ENCODE data around the gene PGPEP1.

DNA sequence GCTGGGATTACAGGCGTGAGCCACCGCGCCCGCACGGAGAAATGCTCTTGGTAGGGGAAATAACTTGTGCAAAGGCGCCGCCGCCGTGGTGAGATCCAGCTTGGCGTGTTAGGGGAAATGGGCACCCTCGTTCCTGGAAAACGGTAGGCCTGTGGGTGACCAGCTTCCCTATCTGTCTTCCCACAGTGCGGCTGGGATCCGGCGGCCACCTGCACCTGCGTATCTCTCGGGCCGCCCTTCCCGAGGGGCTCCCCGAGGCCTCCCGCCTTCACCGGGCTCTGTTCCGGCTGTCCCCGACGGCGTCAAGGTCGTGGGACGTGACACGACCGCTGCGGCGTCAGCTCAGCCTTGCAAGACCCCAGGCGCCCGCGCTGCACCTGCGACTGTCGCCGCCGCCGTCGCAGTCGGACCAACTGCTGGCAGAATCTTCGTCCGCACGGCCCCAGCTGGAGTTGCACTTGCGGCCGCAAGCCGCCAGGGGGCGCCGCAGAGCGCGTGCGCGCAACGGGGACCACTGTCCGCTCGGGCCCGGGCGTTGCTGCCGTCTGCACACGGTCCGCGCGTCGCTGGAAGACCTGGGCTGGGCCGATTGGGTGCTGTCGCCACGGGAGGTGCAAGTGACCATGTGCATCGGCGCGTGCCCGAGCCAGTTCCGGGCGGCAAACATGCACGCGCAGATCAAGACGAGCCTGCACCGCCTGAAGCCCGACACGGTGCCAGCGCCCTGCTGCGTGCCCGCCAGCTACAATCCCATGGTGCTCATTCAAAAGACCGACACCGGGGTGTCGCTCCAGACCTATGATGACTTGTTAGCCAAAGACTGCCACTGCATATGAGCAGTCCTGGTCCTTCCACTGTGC lies 47.9 kb downstream of the PGPEP1 start:
- TF ChIP-seq POLR2A (IDR thresholded peaks at IDR 0.05), result no peak
- TF ChIP-seq, protein P1, sequence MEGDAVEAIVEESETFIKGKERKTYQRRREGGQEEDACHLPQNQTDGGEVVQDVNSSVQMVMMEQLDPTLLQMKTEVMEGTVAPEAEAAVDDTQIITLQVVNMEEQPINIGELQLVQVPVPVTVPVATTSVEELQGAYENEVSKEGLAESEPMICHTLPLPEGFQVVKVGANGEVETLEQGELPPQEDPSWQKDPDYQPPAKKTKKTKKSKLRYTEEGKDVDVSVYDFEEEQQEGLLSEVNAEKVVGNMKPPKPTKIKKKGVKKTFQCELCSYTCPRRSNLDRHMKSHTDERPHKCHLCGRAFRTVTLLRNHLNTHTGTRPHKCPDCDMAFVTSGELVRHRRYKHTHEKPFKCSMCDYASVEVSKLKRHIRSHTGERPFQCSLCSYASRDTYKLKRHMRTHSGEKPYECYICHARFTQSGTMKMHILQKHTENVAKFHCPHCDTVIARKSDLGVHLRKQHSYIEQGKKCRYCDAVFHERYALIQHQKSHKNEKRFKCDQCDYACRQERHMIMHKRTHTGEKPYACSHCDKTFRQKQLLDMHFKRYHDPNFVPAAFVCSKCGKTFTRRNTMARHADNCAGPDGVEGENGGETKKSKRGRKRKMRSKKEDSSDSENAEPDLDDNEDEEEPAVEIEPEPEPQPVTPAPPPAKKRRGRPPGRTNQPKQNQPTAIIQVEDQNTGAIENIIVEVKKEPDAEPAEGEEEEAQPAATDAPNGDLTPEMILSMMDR (IDR thresholded peaks at IDR 0.05), result peak; percentile 98 to 100 (median 99)

Measured in testis (tissue), 2 donors.